Neural cell (in vitro differentiated cells): ENCODE results near the gene DDX25. TPM values are rescaled to one million over a fixed set of nuclear protein-coding genes. Genes with fewer than 3 reads are reported as not detected.

Experiments
- H2AFZ ChIP-seq: fragments of 200-600, 300-800 bp; sonication (generic), shearing (Covaris generic); 2 replicates; pipeline ENCODE4 v1.6.0; 2014; ENCODE audit warnings: low read depth, mild to moderate bottlenecking, antibody characterized with exemption, low read length, moderate library complexity
- H3F3A ChIP-seq: fragments of 200-600 bp; shearing (Covaris generic); 2 replicates; pipeline ENCODE4 v1.6.1; 2016; ENCODE audit warnings: mild to moderate bottlenecking, moderate library complexity, mixed read lengths, antibody characterized with exemption, low read length; ENCODE audit not compliant: insufficient read depth, poor library complexity, severe bottlenecking
- H3K27ac ChIP-seq: fragments of 200-600, 300-800 bp; sonication (generic), shearing (Covaris generic); 2 replicates; pipeline ENCODE4 v1.5.1; 2014; ENCODE audit warnings: mild to moderate bottlenecking, low read length, moderate library complexity
- H3K27me3 ChIP-seq: fragments of 300-800, 200-600 bp; sonication (generic), shearing (Covaris generic); 2 replicates; pipeline ENCODE4 v1.6.0; 2014; ENCODE audit warnings: mild to moderate bottlenecking, low read depth, low read length, moderate library complexity; ENCODE audit not compliant: insufficient read depth
- H3K36me3 ChIP-seq: fragments of 300-800, 200-600 bp; sonication (generic), shearing (Covaris generic); 2 replicates; pipeline ENCODE4 v1.5.1; 2014; ENCODE audit warnings: mild to moderate bottlenecking, antibody characterized with exemption, low read length, moderate library complexity; ENCODE audit not compliant: insufficient read depth
- H3K4me2 ChIP-seq: fragments of 300-800, 200-600 bp; sonication (generic), shearing (Covaris generic); 2 replicates; pipeline ENCODE4 v1.6.0; 2014; ENCODE audit warnings: mild to moderate bottlenecking, low read length
- H3K4me3 ChIP-seq: fragments of 300-800, 200-600 bp; sonication (generic), shearing (Covaris generic); 2 replicates; pipeline ENCODE4 v1.5.1; 2014; ENCODE audit warnings: mild to moderate bottlenecking, low read length, moderate library complexity
- H3K79me2 ChIP-seq: fragments of 200-600 bp; shearing (Covaris generic); replicated peaks from 2 replicates; pipeline ENCODE4 v1.6.0; 2014; ENCODE audit warnings: mild to moderate bottlenecking, low read length, moderate library complexity; ENCODE audit not compliant: insufficient read depth
- H3K9ac ChIP-seq: fragments of 300-800, 200-600 bp; sonication (generic), shearing (Covaris generic); 2 replicates; pipeline ENCODE4 v1.6.1; 2016; ENCODE audit warnings: mild to moderate bottlenecking, low read length, mixed read lengths
- H3K9me2 ChIP-seq: fragments of 200-600 bp; shearing (Covaris generic); 2 replicates; pipeline ENCODE4 v1.6.1; 2016; ENCODE audit warnings: mild to moderate bottlenecking, low read length, mixed read lengths; ENCODE audit not compliant: insufficient read depth
- H3K9me3 ChIP-seq: fragments of 200-600, 300-800 bp; sonication (generic), shearing (Covaris generic); 2 replicates; pipeline ENCODE4 v1.6.1; 2016; ENCODE audit warnings: mild to moderate bottlenecking, mixed run types, low read length, moderate library complexity, mixed read lengths
- H4K20me1 ChIP-seq: fragments of 200-600 bp; shearing (Covaris generic); 2 replicates; pipeline ENCODE4 v1.6.1; 2016; ENCODE audit warnings: mild to moderate bottlenecking, mixed run types; ENCODE audit not compliant: insufficient read depth
- EP300 ChIP-seq: fragments of 450-650 bp; conservative IDR thresholded peaks from 2 replicates; pipeline ENCODE4 v1.6.1; 2014; ENCODE audit warnings: antibody characterized with exemption, mild to moderate bottlenecking, moderate library complexity; ENCODE audit not compliant: poor library complexity, severe bottlenecking
- EZH2 ChIP-seq: fragments of 200-600, 300-800 bp; shearing (Covaris generic), sonication (generic); IDR thresholded peaks from 2 replicates; pipeline ENCODE4 v1.6.1; 2014; ENCODE audit warnings: antibody characterized with exemption, low read length, borderline replicate concordance, mild to moderate bottlenecking; ENCODE audit not compliant: insufficient read depth, poor library complexity, severe bottlenecking
- MXI1 ChIP-seq: fragments of 450-650 bp; conservative IDR thresholded peaks from 2 replicates; pipeline ENCODE4 v1.6.1; 2014; ENCODE audit warnings: antibody characterized with exemption, mild to moderate bottlenecking; ENCODE audit not compliant: poor library complexity, severe bottlenecking
- POLR2AphosphoS5 ChIP-seq: IDR thresholded peaks from 2 replicates; pipeline ENCODE4 v1.6.1; 2012
- RAD21 ChIP-seq: fragments of 450-650 bp; conservative IDR thresholded peaks from 2 replicates; pipeline ENCODE4 v1.6.1; 2014; ENCODE audit warnings: antibody characterized with exemption, mild to moderate bottlenecking, moderate library complexity
- SMC3 ChIP-seq: fragments of 450-650 bp; conservative IDR thresholded peaks from 2 replicates; pipeline ENCODE4 v1.6.1; 2014; ENCODE audit warnings: antibody characterized with exemption, mild to moderate bottlenecking, moderate library complexity; ENCODE audit not compliant: poor library complexity
- TAF1 ChIP-seq: IDR thresholded peaks from 2 replicates; pipeline ENCODE4 v1.6.1; 2012; ENCODE audit warnings: low read depth
- polyA plus RNA-seq: library from polyadenylated mRNA; depleted of rRNA; stranded (reverse); fragments of >200 nt; gene quantifications from 2 replicates; pipeline ENCODE4 v1.2.3, GENCODE V29; 2014
- TF ChIP-seq, protein P1 (sequence below): fragments of 450-650 bp; IDR thresholded peaks from 2 replicates; pipeline ENCODE4 v1.5.1; 2014; ENCODE audit warnings: antibody characterized with exemption, mild to moderate bottlenecking, moderate library complexity; ENCODE audit not compliant: poor library complexity, severe bottlenecking
- TF ChIP-seq, protein P2 (sequence below): IDR thresholded peaks from 2 replicates; pipeline ENCODE4 v1.6.1; 2012; ENCODE audit warnings: borderline replicate concordance

The DDX25 gene
- polyA plus RNA-seq, 1 donor from 2014 or later = 66.4 TPM

GRCh38 chr11:125926682-125927081 is 22.4 kb downstream of the DDX25 start:
- H3K9me3 ChIP-seq = no peaks in the 10 kb centered on the region

DNA sequence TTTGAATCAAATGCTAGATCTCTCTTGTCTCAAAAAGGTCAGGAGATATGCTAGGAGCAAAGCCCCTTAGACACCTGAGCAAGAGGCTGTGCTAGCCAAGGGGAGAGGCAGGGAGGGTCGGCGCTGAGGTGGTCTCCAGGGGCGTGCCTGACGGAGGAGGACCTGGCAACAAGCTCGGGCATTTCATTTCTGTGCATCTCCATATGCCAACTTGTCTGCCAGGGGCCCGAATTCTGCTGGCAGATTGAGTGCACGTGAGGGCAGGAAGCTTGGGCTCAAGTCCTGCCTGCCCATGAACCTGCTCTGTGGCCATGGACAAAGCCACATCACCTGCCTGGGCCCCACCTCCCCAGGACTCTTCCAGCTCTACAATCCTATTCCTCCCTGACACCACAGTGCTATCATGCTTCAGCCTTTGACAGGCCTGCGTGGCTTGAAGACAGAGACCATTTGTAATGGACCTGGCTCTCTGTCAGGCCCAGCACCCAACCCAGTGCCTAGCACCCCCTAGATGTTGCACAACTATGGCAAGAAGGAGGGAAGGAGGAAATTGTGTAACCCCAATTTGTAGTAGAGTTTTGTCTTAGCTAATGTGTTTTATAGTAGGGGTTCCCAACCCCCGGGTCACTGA is 25.3 kb downstream of the DDX25 start:
- H4K20me1 ChIP-seq = no peaks in the 10 kb centered on the region

More at GRCh38 chr11:125926682-125927081, 22.4 kb downstream of the DDX25 start:
- H3K9ac ChIP-seq = no peak overlapping the region
- no peak overlapping the region for H3K4me3 ChIP-seq
- no peak overlapping the region for H2AFZ ChIP-seq
- H3K36me3 ChIP-seq = no peaks in the 10 kb centered on the region
- H3K79me2 ChIP-seq = no peaks in the 10 kb centered on the region
- TF ChIP-seq SMC3 (no peak), MXI1 (no peak), RAD21 (no peak), EP300 (no peak), EZH2 (no peak), TAF1 (no peak), POLR2AphosphoS5 (no peak)
- TF ChIP-seq, protein P1, sequence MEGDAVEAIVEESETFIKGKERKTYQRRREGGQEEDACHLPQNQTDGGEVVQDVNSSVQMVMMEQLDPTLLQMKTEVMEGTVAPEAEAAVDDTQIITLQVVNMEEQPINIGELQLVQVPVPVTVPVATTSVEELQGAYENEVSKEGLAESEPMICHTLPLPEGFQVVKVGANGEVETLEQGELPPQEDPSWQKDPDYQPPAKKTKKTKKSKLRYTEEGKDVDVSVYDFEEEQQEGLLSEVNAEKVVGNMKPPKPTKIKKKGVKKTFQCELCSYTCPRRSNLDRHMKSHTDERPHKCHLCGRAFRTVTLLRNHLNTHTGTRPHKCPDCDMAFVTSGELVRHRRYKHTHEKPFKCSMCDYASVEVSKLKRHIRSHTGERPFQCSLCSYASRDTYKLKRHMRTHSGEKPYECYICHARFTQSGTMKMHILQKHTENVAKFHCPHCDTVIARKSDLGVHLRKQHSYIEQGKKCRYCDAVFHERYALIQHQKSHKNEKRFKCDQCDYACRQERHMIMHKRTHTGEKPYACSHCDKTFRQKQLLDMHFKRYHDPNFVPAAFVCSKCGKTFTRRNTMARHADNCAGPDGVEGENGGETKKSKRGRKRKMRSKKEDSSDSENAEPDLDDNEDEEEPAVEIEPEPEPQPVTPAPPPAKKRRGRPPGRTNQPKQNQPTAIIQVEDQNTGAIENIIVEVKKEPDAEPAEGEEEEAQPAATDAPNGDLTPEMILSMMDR = no peak
- no peak overlapping the region for H3K4me2 ChIP-seq
- H3F3A ChIP-seq = no peaks in the 10 kb centered on the region
- H4K20me1 ChIP-seq = no peaks in the 10 kb centered on the region
- H3K27me3 ChIP-seq = no peaks in the 10 kb centered on the region
- H3K27ac ChIP-seq = no peak overlapping the region
- H3K9me2 ChIP-seq = no peaks in the 10 kb centered on the region

More for the DNA sequence above, 25.3 kb downstream of the DDX25 start:
- H3K79me2 ChIP-seq = no peaks in the 10 kb centered on the region
- no peak overlapping the region for H3K27ac ChIP-seq
- H3F3A ChIP-seq = no peaks in the 10 kb centered on the region
- H3K9me2 ChIP-seq = no peaks in the 10 kb centered on the region
- TF ChIP-seq, protein P2, sequence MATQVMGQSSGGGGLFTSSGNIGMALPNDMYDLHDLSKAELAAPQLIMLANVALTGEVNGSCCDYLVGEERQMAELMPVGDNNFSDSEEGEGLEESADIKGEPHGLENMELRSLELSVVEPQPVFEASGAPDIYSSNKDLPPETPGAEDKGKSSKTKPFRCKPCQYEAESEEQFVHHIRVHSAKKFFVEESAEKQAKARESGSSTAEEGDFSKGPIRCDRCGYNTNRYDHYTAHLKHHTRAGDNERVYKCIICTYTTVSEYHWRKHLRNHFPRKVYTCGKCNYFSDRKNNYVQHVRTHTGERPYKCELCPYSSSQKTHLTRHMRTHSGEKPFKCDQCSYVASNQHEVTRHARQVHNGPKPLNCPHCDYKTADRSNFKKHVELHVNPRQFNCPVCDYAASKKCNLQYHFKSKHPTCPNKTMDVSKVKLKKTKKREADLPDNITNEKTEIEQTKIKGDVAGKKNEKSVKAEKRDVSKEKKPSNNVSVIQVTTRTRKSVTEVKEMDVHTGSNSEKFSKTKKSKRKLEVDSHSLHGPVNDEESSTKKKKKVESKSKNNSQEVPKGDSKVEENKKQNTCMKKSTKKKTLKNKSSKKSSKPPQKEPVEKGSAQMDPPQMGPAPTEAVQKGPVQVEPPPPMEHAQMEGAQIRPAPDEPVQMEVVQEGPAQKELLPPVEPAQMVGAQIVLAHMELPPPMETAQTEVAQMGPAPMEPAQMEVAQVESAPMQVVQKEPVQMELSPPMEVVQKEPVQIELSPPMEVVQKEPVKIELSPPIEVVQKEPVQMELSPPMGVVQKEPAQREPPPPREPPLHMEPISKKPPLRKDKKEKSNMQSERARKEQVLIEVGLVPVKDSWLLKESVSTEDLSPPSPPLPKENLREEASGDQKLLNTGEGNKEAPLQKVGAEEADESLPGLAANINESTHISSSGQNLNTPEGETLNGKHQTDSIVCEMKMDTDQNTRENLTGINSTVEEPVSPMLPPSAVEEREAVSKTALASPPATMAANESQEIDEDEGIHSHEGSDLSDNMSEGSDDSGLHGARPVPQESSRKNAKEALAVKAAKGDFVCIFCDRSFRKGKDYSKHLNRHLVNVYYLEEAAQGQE = no peak
- TF ChIP-seq EZH2 (no peak), MXI1 (no peak), RAD21 (no peak), POLR2AphosphoS5 (no peak), SMC3 (no peak), EP300 (no peak), TAF1 (no peak)
- TF ChIP-seq, protein P1 = no peak
- no peak overlapping the region for H3K9ac ChIP-seq
- no peak overlapping the region for H2AFZ ChIP-seq
- H3K36me3 ChIP-seq = no peaks in the 10 kb centered on the region
- no peak overlapping the region for H3K4me2 ChIP-seq
- no peaks in the 10 kb centered on the region for H3K9me3 ChIP-seq
- no peaks in the 10 kb centered on the region for H3K27me3 ChIP-seq
- no peak overlapping the region for H3K4me3 ChIP-seq
